ENCODE measurements around the gene TLE4.

Gene TLE4

DNA sequence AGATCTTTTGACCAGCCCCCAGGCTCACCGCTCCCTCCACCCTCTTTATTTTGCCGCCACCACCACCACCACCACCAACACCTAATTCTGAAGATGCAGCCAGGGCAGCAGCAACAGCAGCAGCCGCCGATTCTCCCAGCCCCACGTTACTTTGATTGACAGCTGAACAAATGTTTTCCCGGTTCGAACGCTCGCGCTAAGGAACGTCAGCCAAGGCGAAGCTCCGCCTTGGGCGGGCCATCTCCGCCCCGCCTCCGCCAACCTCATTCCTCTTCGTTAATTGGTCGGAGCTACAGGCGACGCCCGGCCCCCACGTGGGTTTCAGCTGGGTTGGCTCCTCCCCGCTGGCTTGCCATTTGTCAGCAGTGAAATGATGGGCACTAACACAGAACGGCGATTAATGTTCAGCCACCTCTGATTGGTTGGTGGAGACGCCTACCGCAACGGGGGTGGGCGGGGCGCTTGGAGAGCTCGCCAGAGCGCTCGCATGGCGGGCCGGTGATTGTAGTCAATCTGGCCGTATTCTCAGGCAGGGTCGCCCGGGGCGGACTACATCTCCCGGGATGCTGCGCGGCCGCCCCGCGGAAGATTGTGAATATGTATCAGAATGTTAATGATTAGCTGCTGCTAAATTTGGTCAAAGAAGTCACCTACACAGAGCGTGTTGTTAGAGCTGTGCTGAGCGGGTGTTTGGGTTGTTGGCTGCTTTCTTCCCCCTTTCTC is at the start of gene TLE4:
Gene TLE4 (plus strand): TSS at position 657 of the 723 bp plus-strand sequence. CDS start 826 bp downstream, outside the sequence.
- TF ChIP-seq CTCF (IDR thresholded peaks at IDR 0.05; ENCODE audit: insufficient read depth, low read length, poor library complexity, severe bottlenecking): no peak
- no peak for TF ChIP-seq EZH2phosphoT487 (conservative IDR thresholded peaks at IDR 0.05; ENCODE audit: low read length)
- H3K9me3 ChIP-seq (ENCODE audit: insufficient read depth, low read length): no peaks in the 10 kb centered on the region
- H3F3A ChIP-seq (ENCODE audit: insufficient read depth): peaks cover 23% of the 10 kb centered on the region
- H4K20me1 ChIP-seq (ENCODE audit: low read depth, low read length): no peaks in the 10 kb centered on the region
- no peaks in the 10 kb centered on the region for H3K9me2 ChIP-seq (replicated peaks; ENCODE audit: insufficient read depth, low read length)
- H3K79me2 ChIP-seq (ENCODE audit: insufficient read depth, low read length): peaks cover 5% of the 10 kb centered on the region; the same call in 1 of the 2 replicates
- H3K4me3 ChIP-seq (ENCODE audit: insufficient read depth, low read length, poor library complexity, severe bottlenecking): peak within 1 kb of the TSS; percentile 85
- H2AFZ ChIP-seq (ENCODE audit: low read depth, low read length, severe bottlenecking): peak within 1 kb of the TSS; percentile 94
- peaks cover 5% of the 10 kb centered on the region; the same call in 1 of the 2 replicates for H3K36me3 ChIP-seq (ENCODE audit: low read length)
- H3K27ac ChIP-seq (ENCODE audit: low read depth, low read length): peak within 1 kb of the TSS; percentile 100
- H3K4me2 ChIP-seq (ENCODE audit: low read depth, low read length, poor library complexity, severe bottlenecking): peak within 1 kb of the TSS; percentile 92
- H3K27me3 ChIP-seq (ENCODE audit: low read length): no peaks in the 10 kb centered on the region
- peak within 1 kb of the TSS; percentile 82 for H3K9ac ChIP-seq (ENCODE audit: low read length)

DNA sequence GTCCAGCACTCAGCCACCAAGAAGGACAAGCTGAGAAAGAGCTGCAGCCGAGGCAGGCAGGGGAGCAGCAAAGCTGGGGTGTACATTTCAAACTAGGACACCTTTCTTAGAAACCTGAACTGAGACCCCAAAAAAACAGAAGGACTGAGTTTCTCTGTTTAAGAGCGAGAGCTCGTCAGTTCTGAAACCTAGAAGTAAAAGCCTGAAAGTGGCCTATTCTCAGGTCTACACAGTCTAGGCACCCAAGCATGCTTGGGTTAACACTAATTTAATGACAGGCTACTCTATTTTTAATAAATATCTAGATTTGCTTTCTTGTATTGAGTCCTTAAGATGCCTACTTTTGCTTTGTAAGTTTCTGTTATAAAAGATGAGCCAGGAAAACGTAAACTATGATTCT is 49.0 kb upstream of the TLE4 start:
- no peak overlapping the region for H3K27ac ChIP-seq (ENCODE audit: low read depth, low read length)
- no peak overlapping the region for H3K4me2 ChIP-seq (ENCODE audit: low read depth, low read length, poor library complexity, severe bottlenecking)
- H3K9ac ChIP-seq (ENCODE audit: low read length): no peak overlapping the region
- H3K36me3 ChIP-seq (ENCODE audit: low read length): no peaks in the 10 kb centered on the region
- no peaks in the 10 kb centered on the region for H4K20me1 ChIP-seq (ENCODE audit: low read depth, low read length)
- no peak overlapping the region for H3K4me3 ChIP-seq (ENCODE audit: insufficient read depth, low read length, poor library complexity, severe bottlenecking)
- no peaks in the 10 kb centered on the region for H3K79me2 ChIP-seq (ENCODE audit: insufficient read depth, low read length)
- H3K27me3 ChIP-seq (ENCODE audit: low read length): no peaks in the 10 kb centered on the region
- TF ChIP-seq EZH2phosphoT487 (conservative IDR thresholded peaks at IDR 0.05; ENCODE audit: low read length): no peak
- no peak for TF ChIP-seq CTCF (IDR thresholded peaks at IDR 0.05; ENCODE audit: insufficient read depth, low read length, poor library complexity, severe bottlenecking)
- H3K9me2 ChIP-seq (replicated peaks; ENCODE audit: insufficient read depth, low read length): no peaks in the 10 kb centered on the region
- H3F3A ChIP-seq (ENCODE audit: insufficient read depth): no peaks in the 10 kb centered on the region
- no peaks in the 10 kb centered on the region for H3K9me3 ChIP-seq (ENCODE audit: insufficient read depth, low read length)
- no peak overlapping the region for H2AFZ ChIP-seq (ENCODE audit: low read depth, low read length, severe bottlenecking)

GRCh38 chr9:79524266-79524665 is 47.5 kb upstream of the TLE4 start:
- Histone ChIP-seq H3F3A (ENCODE audit: insufficient read depth) (no peaks in the 10 kb centered on the region), H3K9me2 (replicated peaks; ENCODE audit: insufficient read depth, low read length) (no peaks in the 10 kb centered on the region), H3K27ac (ENCODE audit: low read depth, low read length) (no peak overlapping the region), H4K20me1 (ENCODE audit: low read depth, low read length) (no peaks in the 10 kb centered on the region), H3K79me2 (ENCODE audit: insufficient read depth, low read length) (no peaks in the 10 kb centered on the region), H3K27me3 (ENCODE audit: low read length) (no peaks in the 10 kb centered on the region), H3K36me3 (ENCODE audit: low read length) (no peaks in the 10 kb centered on the region), H3K4me2 (ENCODE audit: low read depth, low read length, poor library complexity, severe bottlenecking) (no peak overlapping the region), H3K9ac (ENCODE audit: low read length) (no peak overlapping the region), H2AFZ (ENCODE audit: low read depth, low read length, severe bottlenecking) (no peak overlapping the region), H3K4me3 (ENCODE audit: insufficient read depth, low read length, poor library complexity, severe bottlenecking) (no peak overlapping the region), H3K9me3 (ENCODE audit: insufficient read depth, low read length) (no peaks in the 10 kb centered on the region)
- TF ChIP-seq CTCF (IDR thresholded peaks at IDR 0.05; ENCODE audit: insufficient read depth, low read length, poor library complexity, severe bottlenecking): no peak
- no peak for TF ChIP-seq EZH2phosphoT487 (conservative IDR thresholded peaks at IDR 0.05; ENCODE audit: low read length)

Measured in SU-DHL-6 (cell line).